GM13976 (cell line): ENCODE measurements around the gene ANKRD11.

Source experiments
- DNase-seq: peaks from one replicate; pipeline ENCODE4 v3.0.0; 2012; ENCODE audit warnings: low spot score
- CTCF ChIP-seq: IDR thresholded peaks from 2 replicates; pipeline ENCODE4 v1.5.1; 2012; ENCODE audit warnings: borderline replicate concordance, mild to moderate bottlenecking; ENCODE audit not compliant: insufficient read depth; ENCODE audit errors: extremely low read depth, missing control alignments, control extremely low read depth
- in situ Hi-C: fragments of 300-500 bp; cut with MboI; formaldehyde crosslinking; loops from one replicate; pipeline ENCODE4 v1.12.0; 2022; ENCODE audit warnings: low sequenced_read_pairs, mixed read lengths, inconsistent platforms; ENCODE audit not compliant: unreplicated experiment

ANKRD11 gene

DNA sequence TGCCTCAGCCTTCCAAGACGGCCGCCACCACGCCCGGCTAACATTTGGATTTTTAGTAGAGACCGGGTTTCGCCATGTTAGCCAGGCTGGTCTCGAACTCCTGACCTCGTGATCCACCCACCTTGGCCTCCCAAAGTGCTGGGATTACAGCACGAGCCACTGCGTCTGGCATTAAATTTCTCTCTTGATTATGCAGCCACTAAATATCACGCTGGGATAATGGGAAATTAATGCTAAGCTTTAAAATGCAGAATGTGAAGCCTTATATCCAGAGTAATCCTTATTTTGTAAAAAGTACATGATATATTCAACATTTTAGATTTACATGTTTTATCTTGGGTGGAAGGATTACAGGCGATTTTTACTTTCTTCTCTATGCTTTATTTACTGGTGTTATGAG lies 89.2 kb downstream of the ANKRD11 start:
- DNase-seq: no peak
- in situ Hi-C loops: no loop called here
- TF ChIP-seq CTCF: no peak

- TF ChIP-seq CTCF: no peak
- in situ Hi-C loops: no loop called here
- no peak for DNase-seq
These were observed 89.6 kb downstream of the ANKRD11 start for GRCh38 chr16:89400740-89401139.

- TF ChIP-seq CTCF: no peak
- DNase-seq: no peak
- in situ Hi-C loops: no loop called here
These were observed 91.4 kb downstream of the ANKRD11 start for GRCh38 chr16:89398924-89399323.

DNA sequence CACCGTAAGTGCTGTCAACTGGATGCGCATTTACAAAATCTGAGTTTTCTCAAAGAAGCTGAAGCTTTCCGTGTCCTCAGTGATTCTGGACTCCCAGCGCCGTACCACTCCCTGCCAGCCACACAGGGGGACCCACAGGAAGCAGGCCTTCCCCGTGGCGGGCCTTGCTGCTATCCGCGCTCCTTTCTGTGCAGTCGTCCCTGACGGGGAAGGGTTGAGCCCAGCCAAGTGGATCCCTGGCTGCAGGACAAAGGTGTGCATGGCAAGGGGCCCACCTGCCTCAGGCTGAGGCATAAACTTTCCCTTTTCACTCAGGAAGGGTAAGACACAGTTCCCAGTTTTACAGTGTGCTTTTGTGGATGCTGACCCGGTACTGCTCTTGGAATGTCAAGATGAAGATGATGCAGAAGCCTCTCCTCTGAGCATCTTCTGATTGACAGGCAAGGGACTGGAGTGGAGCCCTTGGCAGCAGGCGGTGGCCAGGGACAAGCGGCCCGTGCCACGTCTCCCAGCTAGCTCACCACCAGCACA lies 93.0 kb downstream of the ANKRD11 start:
- in situ Hi-C loops: no loop called here
- no peak for DNase-seq
- TF ChIP-seq CTCF: no peak

GRCh38 chr16:89396156-89396555 lies 94.2 kb downstream of the ANKRD11 start:
- no peak for DNase-seq
- no peak for TF ChIP-seq CTCF
- in situ Hi-C loops: no loop called here

GRCh38 chr16:89395150-89396142 lies 94.9 kb downstream of the ANKRD11 start:
- in situ Hi-C loops: no loop called here
- no peak for DNase-seq
- TF ChIP-seq CTCF: no peak
